KOPT-K1 (cell line): Measurements from ENCODE around the gene IKBKE.

ENCODE experiments used
- H3K27ac ChIP-seq: fragments of 200-600 bp; sonication (generic); 2 replicates; pipeline ENCODE4 v1.5.1; 2016; ENCODE audit warnings: antibody characterized with exemption, mild to moderate bottlenecking, low read depth, low read length; ENCODE audit not compliant: poor library complexity, severe bottlenecking
- H3K36me3 ChIP-seq: fragments of 200-600 bp; sonication (generic); 2 replicates; pipeline ENCODE4 v1.5.1; 2017; ENCODE audit warnings: antibody characterized with exemption, mild to moderate bottlenecking, low read length, moderate library complexity; ENCODE audit not compliant: insufficient read depth
- H3K9me3 ChIP-seq: fragments of 200-600 bp; sonication (generic); 2 replicates; pipeline ENCODE4 v1.5.1; 2017; ENCODE audit warnings: antibody characterized with exemption, low read length, mild to moderate bottlenecking; ENCODE audit not compliant: insufficient read depth, poor library complexity, severe bottlenecking

IKBKE gene

GRCh38 chr1:206506405-206507283, 36.4 kb downstream of the IKBKE start:
- Histone ChIP-seq H3K9me3 (no peaks in the 10 kb centered on the region), H3K27ac (no peak overlapping the region), H3K36me3 (no peaks in the 10 kb centered on the region)

GRCh38 chr1:206507284-206508129, 37.2 kb downstream of the IKBKE start, which contains the start of gene RASSF5:
TSS of gene RASSF5 (plus strand) at chr1:206507531. CDS start at chr1:206507603, 72 bp downstream.
- H3K9me3 ChIP-seq = no peaks in the 10 kb centered on the region
- H3K27ac ChIP-seq = no peak within 1 kb of the TSS
- H3K36me3 ChIP-seq = no peaks in the 10 kb centered on the region

GRCh38 chr1:206508130-206508889, 38.0 kb downstream of the IKBKE start:
- H3K27ac ChIP-seq = no peak overlapping the region
- H3K36me3 ChIP-seq = no peaks in the 10 kb centered on the region
- no peaks in the 10 kb centered on the region for H3K9me3 ChIP-seq

- Histone ChIP-seq H3K27ac (no peak overlapping the region), H3K9me3 (no peaks in the 10 kb centered on the region), H3K36me3 (no peaks in the 10 kb centered on the region)
Observed at GRCh38 chr1:206508956-206509355, 38.7 kb downstream of the IKBKE start.

- H3K9me3 ChIP-seq = no peaks in the 10 kb centered on the region
Observed at GRCh38 chr1:206509612-206510257, 39.5 kb downstream of the IKBKE start.

GRCh38 chr1:206510371-206510770, 40.1 kb downstream of the IKBKE start:
- Histone ChIP-seq H3K36me3 (no peaks in the 10 kb centered on the region), H3K27ac (no peak overlapping the region), H3K9me3 (no peaks in the 10 kb centered on the region)

More at GRCh38 chr1:206509612-206510257, 39.5 kb downstream of the IKBKE start:
- Histone ChIP-seq H3K36me3 (no peaks in the 10 kb centered on the region), H3K27ac (no peak overlapping the region)

- Histone ChIP-seq H3K9me3 (no peaks in the 10 kb centered on the region), H3K27ac (no peak overlapping the region), H3K36me3 (no peaks in the 10 kb centered on the region)
Observed at GRCh38 chr1:206511362-206512057, 41.2 kb downstream of the IKBKE start.

- Histone ChIP-seq H3K36me3 (no peaks in the 10 kb centered on the region), H3K9me3 (no peaks in the 10 kb centered on the region), H3K27ac (no peak overlapping the region)
Observed at GRCh38 chr1:206512058-206512850, 42.0 kb downstream of the IKBKE start.

- H3K27ac ChIP-seq = no peak overlapping the region
- no peaks in the 10 kb centered on the region for H3K36me3 ChIP-seq
- H3K9me3 ChIP-seq = no peaks in the 10 kb centered on the region
Observed at GRCh38 chr1:206512851-206513180, 42.5 kb downstream of the IKBKE start.

- Histone ChIP-seq H3K9me3 (no peaks in the 10 kb centered on the region), H3K27ac (no peak overlapping the region), H3K36me3 (no peaks in the 10 kb centered on the region)
Observed at GRCh38 chr1:206513312-206514111, 43.2 kb downstream of the IKBKE start.

GRCh38 chr1:206514813-206515387, 44.6 kb downstream of the IKBKE start:
- Histone ChIP-seq H3K9me3 (no peaks in the 10 kb centered on the region), H3K36me3 (no peaks in the 10 kb centered on the region), H3K27ac (no peak overlapping the region)

- Histone ChIP-seq H3K36me3 (no peaks in the 10 kb centered on the region), H3K9me3 (no peaks in the 10 kb centered on the region), H3K27ac (no peak overlapping the region)
Observed at GRCh38 chr1:206516728-206516990, 46.4 kb downstream of the IKBKE start.

- Histone ChIP-seq H3K36me3 (no peaks in the 10 kb centered on the region), H3K27ac (no peak overlapping the region), H3K9me3 (no peaks in the 10 kb centered on the region)
Observed at GRCh38 chr1:206517784-206518183, 47.5 kb downstream of the IKBKE start.
